ENCODE results near the gene KISS1.

DNA sequence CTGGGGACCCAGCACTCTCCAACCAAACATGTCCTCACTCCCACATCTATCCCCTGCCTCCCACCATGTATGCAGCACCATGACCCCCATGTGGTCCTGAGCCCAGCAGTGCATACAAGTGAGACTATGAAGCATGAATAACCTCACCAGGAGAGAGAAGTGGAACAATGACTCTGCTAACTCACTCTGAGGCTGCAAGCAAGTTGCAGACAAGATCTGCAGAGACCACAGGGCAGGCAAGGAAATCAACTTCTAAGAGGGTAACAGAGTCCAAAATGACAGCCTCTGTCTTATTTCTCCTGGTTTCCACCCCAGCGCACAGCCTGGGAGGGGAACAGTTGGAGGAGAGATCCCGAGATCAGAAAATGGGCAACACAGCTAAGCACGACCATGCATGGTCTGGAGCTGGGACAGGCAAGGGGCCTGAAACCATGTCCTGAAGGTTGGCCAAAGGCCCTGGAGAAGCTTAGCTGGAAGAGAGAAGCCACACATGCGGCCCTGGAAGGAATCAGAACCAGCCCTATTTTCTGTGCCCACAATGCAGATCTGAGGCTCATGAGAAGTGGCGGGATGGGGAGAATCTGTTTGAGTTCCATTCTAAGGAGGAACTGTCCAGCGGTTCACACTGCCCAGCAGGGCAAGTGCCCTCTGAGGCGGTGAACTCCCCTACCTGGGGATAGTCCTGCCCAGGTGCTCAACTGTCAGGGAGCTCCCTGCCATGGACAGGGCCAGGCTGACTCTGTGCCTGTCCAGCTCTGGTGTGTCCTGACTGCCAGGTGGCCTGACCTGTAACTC, 17.6 kb downstream of the KISS1 start:
- TF ChIP-seq RAD21 (IDR thresholded peaks at IDR 0.05; ENCODE audit: low read depth) (no peak), CBX3 (IDR thresholded peaks at IDR 0.05; ENCODE audit: low read depth) (no peak), CTCF (IDR thresholded peaks at IDR 0.05 in 2 of 3, conservative IDR thresholded peaks at IDR 0.05 in 1 of 3; ENCODE audit: borderline replicate concordance in 1 of 3, insufficient read depth in 1 of 3, low read depth in 2 of 3, low read length in 2 of 3) (no peak), POLR2A (IDR thresholded peaks at IDR 0.05; ENCODE audit: borderline replicate concordance, extremely low read depth, insufficient read depth, insufficient read length) (no peak), POLR2AphosphoS5 (IDR thresholded peaks at IDR 0.05; ENCODE audit: low read depth, low read length) (no peak), YY1 (IDR thresholded peaks at IDR 0.05; ENCODE audit: extremely low read depth, insufficient replicate concordance, low read depth, low read length) (no peak), EZH2 (IDR thresholded peaks at IDR 0.05) (no peak), SIN3A (IDR thresholded peaks at IDR 0.05; ENCODE audit: low read depth) (no peak), SP1 (IDR thresholded peaks at IDR 0.05; ENCODE audit: low read depth) (no peak), EZH2phosphoT487 (IDR thresholded peaks at IDR 0.05; ENCODE audit: borderline replicate concordance) (no peak)
- TF ChIP-seq, protein P1, sequence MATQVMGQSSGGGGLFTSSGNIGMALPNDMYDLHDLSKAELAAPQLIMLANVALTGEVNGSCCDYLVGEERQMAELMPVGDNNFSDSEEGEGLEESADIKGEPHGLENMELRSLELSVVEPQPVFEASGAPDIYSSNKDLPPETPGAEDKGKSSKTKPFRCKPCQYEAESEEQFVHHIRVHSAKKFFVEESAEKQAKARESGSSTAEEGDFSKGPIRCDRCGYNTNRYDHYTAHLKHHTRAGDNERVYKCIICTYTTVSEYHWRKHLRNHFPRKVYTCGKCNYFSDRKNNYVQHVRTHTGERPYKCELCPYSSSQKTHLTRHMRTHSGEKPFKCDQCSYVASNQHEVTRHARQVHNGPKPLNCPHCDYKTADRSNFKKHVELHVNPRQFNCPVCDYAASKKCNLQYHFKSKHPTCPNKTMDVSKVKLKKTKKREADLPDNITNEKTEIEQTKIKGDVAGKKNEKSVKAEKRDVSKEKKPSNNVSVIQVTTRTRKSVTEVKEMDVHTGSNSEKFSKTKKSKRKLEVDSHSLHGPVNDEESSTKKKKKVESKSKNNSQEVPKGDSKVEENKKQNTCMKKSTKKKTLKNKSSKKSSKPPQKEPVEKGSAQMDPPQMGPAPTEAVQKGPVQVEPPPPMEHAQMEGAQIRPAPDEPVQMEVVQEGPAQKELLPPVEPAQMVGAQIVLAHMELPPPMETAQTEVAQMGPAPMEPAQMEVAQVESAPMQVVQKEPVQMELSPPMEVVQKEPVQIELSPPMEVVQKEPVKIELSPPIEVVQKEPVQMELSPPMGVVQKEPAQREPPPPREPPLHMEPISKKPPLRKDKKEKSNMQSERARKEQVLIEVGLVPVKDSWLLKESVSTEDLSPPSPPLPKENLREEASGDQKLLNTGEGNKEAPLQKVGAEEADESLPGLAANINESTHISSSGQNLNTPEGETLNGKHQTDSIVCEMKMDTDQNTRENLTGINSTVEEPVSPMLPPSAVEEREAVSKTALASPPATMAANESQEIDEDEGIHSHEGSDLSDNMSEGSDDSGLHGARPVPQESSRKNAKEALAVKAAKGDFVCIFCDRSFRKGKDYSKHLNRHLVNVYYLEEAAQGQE (IDR thresholded peaks at IDR 0.05; ENCODE audit: low read depth), result no peak
- TF ChIP-seq, protein P2, sequence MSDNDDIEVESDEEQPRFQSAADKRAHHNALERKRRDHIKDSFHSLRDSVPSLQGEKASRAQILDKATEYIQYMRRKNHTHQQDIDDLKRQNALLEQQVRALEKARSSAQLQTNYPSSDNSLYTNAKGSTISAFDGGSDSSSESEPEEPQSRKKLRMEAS (IDR thresholded peaks at IDR 0.05), result no peak
- TF ChIP-seq, protein P3, sequence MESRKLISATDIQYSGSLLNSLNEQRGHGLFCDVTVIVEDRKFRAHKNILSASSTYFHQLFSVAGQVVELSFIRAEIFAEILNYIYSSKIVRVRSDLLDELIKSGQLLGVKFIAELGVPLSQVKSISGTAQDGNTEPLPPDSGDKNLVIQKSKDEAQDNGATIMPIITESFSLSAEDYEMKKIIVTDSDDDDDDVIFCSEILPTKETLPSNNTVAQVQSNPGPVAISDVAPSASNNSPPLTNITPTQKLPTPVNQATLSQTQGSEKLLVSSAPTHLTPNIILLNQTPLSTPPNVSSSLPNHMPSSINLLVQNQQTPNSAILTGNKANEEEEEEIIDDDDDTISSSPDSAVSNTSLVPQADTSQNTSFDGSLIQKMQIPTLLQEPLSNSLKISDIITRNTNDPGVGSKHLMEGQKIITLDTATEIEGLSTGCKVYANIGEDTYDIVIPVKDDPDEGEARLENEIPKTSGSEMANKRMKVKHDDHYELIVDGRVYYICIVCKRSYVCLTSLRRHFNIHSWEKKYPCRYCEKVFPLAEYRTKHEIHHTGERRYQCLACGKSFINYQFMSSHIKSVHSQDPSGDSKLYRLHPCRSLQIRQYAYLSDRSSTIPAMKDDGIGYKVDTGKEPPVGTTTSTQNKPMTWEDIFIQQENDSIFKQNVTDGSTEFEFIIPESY (IDR thresholded peaks at IDR 0.05; ENCODE audit: extremely low read depth, insufficient replicate concordance, low read length), result no peak
